Neural progenitor cell (in vitro differentiated cells): ENCODE measurements around the gene CFAP74. TPM values are rescaled to one million over a fixed set of nuclear protein-coding genes. Genes with fewer than 3 reads are reported as not detected.

Experiments
- DNase-seq: peaks from one replicate; pipeline ENCODE4 v3.0.0-alpha.2; 2016; ENCODE audit warnings: low spot score
- H2AFZ ChIP-seq: fragments of 200-600 bp; sonication (generic); replicated peaks from 2 replicates; pipeline ENCODE4 v1.6.1; 2016; ENCODE audit warnings: antibody characterized with exemption
- H3F3A ChIP-seq: fragments of 200-600 bp; sonication (generic); 2 replicates; pipeline ENCODE4 v1.6.1; 2016; ENCODE audit warnings: antibody characterized with exemption, low read depth
- H3K27ac ChIP-seq: fragments of 200-600 bp; sonication (generic); 2 replicates; pipeline ENCODE4 v1.5.1; 2016; ENCODE audit warnings: mild to moderate bottlenecking
- H3K27me3 ChIP-seq: fragments of 200-600 bp; sonication (generic); 2 replicates; pipeline ENCODE4 v1.6.1; 2016; ENCODE audit warnings: mild to moderate bottlenecking, moderate library complexity
- H3K36me3 ChIP-seq: fragments of 200-600 bp; sonication (generic); 2 replicates; pipeline ENCODE4 v1.5.1; 2016
- H3K4me1 ChIP-seq: fragments of 200-600 bp; sonication (generic); 2 replicates; pipeline ENCODE4 v1.6.1; 2016; ENCODE audit warnings: mixed run types
- H3K4me2 ChIP-seq: fragments of 200-600 bp; sonication (generic); 2 replicates; pipeline ENCODE4 v1.6.1; 2016
- H3K4me3 ChIP-seq: fragments of 200-600 bp; sonication (generic); 2 replicates; pipeline ENCODE4 v1.5.1; 2016
- H3K79me2 ChIP-seq: fragments of 200-600 bp; sonication (generic); 2 replicates; pipeline ENCODE4 v1.6.1; 2016; ENCODE audit warnings: low read depth
- H3K9ac ChIP-seq: fragments of 200-600 bp; sonication (generic); 2 replicates; pipeline ENCODE4 v1.6.1; 2016
- H3K9me3 ChIP-seq: fragments of 200-600 bp; sonication (generic); 2 replicates; pipeline ENCODE4 v1.5.1; 2016; ENCODE audit warnings: low read depth
- H4K20me1 ChIP-seq: fragments of 200-600 bp; sonication (generic); 2 replicates; pipeline ENCODE4 v1.6.1; 2016; ENCODE audit warnings: low read depth
- H3K27ac Mint-ChIP-seq: 3 replicates; pipeline ENCODE4 v1.8.0; 2021; ENCODE audit warnings: mixed read lengths
- H3K27me3 Mint-ChIP-seq: 2 replicates; pipeline ENCODE4 v1.8.0; 2022; ENCODE audit warnings: low read depth, mild to moderate bottlenecking, inconsistent platforms, moderate library complexity, mixed read lengths; ENCODE audit not compliant: insufficient read depth
- H3K36me3 Mint-ChIP-seq: 3 replicates; pipeline ENCODE4 v1.8.0; 2021; ENCODE audit warnings: mixed read lengths
- H3K4me1 Mint-ChIP-seq: 3 replicates; pipeline ENCODE4 v1.8.0; 2021; ENCODE audit warnings: mixed read lengths
- H3K4me3 Mint-ChIP-seq: 3 replicates; pipeline ENCODE4 v1.8.0; 2021; ENCODE audit warnings: mild to moderate bottlenecking, moderate library complexity, mixed read lengths
- H3K9me3 Mint-ChIP-seq: 3 replicates; pipeline ENCODE4 v1.8.0; 2020; ENCODE audit warnings: mixed read lengths
- CTCF ChIP-seq: fragments of 200-600 bp; sonication (generic); IDR thresholded peaks from 2 replicates; pipeline ENCODE4 v1.5.1; 2017; ENCODE audit warnings: antibody characterized with exemption, mild to moderate bottlenecking
- EZH2 ChIP-seq: fragments of 200-600 bp; sonication (generic); IDR thresholded peaks from 2 replicates; pipeline ENCODE4 v1.6.1; 2017; ENCODE audit warnings: antibody characterized with exemption, mild to moderate bottlenecking, moderate library complexity
- EZH2phosphoT487 ChIP-seq: fragments of 200-600 bp; sonication (generic); IDR thresholded peaks from 2 replicates; pipeline ENCODE4 v1.6.1; 2017; ENCODE audit warnings: antibody characterized with exemption
- total RNA-seq: library from RNA; depleted of rRNA; stranded (reverse); fragments of >200 nt; gene quantifications from 2 replicates; pipeline ENCODE4 v1.2.3, GENCODE V29; 2015; ENCODE audit warnings: low replicate concordance

Gene CFAP74
- total RNA-seq, 1 donor from 2014 or later, result not detected

DNA sequence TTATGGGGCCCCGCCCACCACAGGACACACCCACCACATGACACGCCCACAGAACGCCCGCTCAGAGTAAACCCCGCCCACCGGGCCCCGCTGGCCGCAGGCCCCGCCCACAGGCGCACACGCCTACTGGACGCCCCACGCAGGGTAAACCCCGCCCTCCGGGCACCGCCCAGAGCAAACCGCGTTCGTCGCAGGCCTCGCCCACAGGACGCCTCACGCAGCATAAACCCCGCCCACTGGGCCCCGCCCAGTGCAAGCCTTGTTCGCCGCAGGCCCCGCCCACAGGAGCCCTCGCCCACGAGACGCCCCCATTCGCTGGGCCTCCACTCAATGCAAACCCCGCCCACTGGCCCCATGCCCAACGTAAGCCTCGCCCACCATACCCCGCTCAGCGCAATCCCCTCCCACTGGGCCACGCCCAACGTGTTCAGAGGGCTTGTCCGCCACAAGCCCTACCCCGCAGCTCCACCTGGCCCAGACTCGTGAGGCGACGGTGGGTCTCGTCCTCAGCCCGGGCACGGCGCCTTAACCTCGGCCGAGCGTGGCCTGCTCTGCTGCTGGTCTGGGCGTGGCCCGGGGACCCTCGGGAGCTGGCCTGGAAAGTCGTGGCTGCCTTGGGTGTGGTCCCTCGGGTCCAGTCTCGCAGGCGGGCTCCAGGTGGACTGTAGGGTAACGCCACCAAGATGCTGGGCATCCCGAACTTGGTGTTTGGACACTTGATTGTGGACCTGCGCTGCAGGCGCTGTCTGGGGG is 84.1 kb downstream of the CFAP74 start:
- Histone ChIP-seq H3F3A (peaks cover 8% of the 10 kb centered on the region), H3K27ac (no peak overlapping the region), H4K20me1 (no peaks in the 10 kb centered on the region), H3K27me3 (peaks cover 20% of the 10 kb centered on the region), H2AFZ (peak overlapping the region; percentile 84), H3K79me2 (no peaks in the 10 kb centered on the region), H3K9me3 (no peaks in the 10 kb centered on the region), H3K4me2 (peak overlapping the region; percentile 74), H3K4me3 (peak overlapping the region; percentile 62), H3K36me3 (no peaks in the 10 kb centered on the region), H3K9ac (no peak overlapping the region), H3K4me1 (peaks cover 11% of the 10 kb centered on the region)
- TF ChIP-seq CTCF (no peak), EZH2phosphoT487 (no peak), EZH2 (no peak)
- Mint-ChIP-seq H3K4me1 (peaks cover 7% of the 10 kb centered on the region), H3K36me3 (no peaks in the 10 kb centered on the region), H3K9me3 (no peaks in the 10 kb centered on the region), H3K27ac (no peak overlapping the region), H3K4me3 (peak overlapping the region; percentile 64), H3K27me3 (peaks cover 8% of the 10 kb centered on the region)
- peak; percentile 100 for DNase-seq

DNA sequence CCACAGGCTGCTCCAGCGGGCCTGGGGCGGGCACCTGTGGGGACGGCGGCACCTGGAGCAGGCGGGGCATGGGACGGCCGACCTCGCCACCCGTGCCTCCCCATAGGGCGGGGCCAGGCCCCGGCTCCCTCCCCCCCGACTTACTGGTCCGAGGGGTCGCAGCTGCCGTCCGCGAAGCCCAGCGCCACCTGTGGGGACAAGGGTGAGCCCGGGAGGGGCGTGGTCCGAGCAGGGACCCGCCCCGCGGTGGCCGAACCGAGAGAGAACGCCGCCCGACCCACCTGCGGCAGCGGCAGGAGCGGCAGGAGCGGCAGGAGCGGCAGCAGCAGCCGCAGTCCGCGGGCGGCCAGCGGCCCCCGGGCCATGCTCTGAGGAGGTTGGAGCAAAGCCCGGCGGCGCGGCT is 84.7 kb downstream of the CFAP74 start, which contains the start of gene TMEM52:
Gene TMEM52, minus strand, starts transcription at position 379 of the 403 bp plus-strand sequence. Its CDS starts 14 bp downstream, at position 365.
- peak within 1 kb of the TSS; percentile 74 for H3K4me2 ChIP-seq
- peaks cover 8% of the 10 kb centered on the region for H3F3A ChIP-seq
- H3K9me3 ChIP-seq, result no peaks in the 10 kb centered on the region
- H3K79me2 ChIP-seq, result no peaks in the 10 kb centered on the region
- peak within 1 kb of the TSS; percentile 84 for H2AFZ ChIP-seq
- H3K36me3 ChIP-seq, result no peaks in the 10 kb centered on the region
- H3K4me3 ChIP-seq, result peak within 1 kb of the TSS; percentile 62
- no peaks in the 10 kb centered on the region for H4K20me1 ChIP-seq
- H3K27me3 Mint-ChIP-seq, result peaks cover 8% of the 10 kb centered on the region
- H3K27ac Mint-ChIP-seq, result no peak within 1 kb of the TSS
- H3K9ac ChIP-seq, result no peak within 1 kb of the TSS
- no peak for DNase-seq
- TF ChIP-seq EZH2 (peak; percentile 32), CTCF (peak; percentile 28), EZH2phosphoT487 (no peak)
- peaks cover 11% of the 10 kb centered on the region for H3K4me1 ChIP-seq
- H3K27ac ChIP-seq, result no peak within 1 kb of the TSS
- H3K9me3 Mint-ChIP-seq, result no peaks in the 10 kb centered on the region
- H3K27me3 ChIP-seq, result peaks cover 20% of the 10 kb centered on the region
- H3K4me1 Mint-ChIP-seq, result peaks cover 10% of the 10 kb centered on the region
- peak within 1 kb of the TSS; percentile 77 for H3K4me3 Mint-ChIP-seq
- H3K36me3 Mint-ChIP-seq, result no peaks in the 10 kb centered on the region

DNA sequence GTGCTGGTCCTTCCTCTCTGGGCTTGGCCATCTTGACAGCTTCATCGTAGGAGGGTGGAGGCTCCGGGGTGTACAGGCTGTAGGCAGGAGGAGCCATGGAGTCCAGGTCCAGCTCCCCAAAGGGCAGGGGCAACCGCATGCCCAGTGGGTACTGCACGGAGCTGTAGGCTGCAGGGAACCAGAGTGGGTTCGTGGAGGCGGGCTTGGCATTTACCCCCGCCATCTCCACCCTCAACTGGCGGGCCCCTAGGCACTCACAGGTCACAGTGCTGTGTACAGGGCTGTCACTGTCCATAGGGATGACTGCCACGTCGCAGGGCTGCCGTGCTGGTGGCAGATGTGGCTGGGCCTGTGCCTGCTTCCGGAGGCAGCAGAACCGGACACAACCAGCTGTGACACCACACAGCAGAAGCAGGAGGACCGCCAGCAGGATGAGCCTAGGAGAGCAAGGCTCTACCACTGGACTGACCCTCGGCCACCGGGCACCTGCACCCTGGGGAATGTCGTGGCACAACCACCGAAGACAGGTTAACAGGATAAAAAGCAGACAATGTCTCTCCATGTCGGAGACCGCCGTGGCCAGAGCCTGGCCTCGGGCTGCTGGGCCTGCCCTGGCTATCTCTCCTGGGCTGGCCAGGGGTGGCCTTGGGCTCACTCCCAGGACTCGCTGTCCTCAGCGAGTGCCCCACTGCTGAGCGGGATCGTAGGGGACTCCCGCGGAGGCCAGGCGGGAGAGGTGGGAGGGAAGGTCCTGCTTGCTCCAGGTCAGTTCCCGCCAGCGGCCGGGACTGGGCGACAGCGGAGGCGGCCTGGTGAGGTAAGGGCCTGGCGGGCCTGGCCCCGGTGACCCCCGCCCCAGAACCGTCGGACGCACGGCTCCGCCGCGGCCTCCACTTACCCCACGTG is 85.3 kb downstream of the CFAP74 start:
- peak overlapping the region; percentile 77 for H3K4me3 Mint-ChIP-seq
- Histone ChIP-seq H3K27ac (no peak overlapping the region), H3K27me3 (peaks cover 20% of the 10 kb centered on the region), H3F3A (peaks cover 8% of the 10 kb centered on the region), H3K9ac (no peak overlapping the region), H3K4me1 (peaks cover 11% of the 10 kb centered on the region), H3K36me3 (no peaks in the 10 kb centered on the region), H3K9me3 (no peaks in the 10 kb centered on the region), H2AFZ (peak overlapping the region; percentile 84), H3K4me2 (peak overlapping the region; percentile 74), H3K4me3 (peak overlapping the region; percentile 62), H3K79me2 (no peaks in the 10 kb centered on the region), H4K20me1 (no peaks in the 10 kb centered on the region)
- no peak for DNase-seq
- H3K27me3 Mint-ChIP-seq, result peaks cover 8% of the 10 kb centered on the region
- no peak overlapping the region for H3K27ac Mint-ChIP-seq
- H3K9me3 Mint-ChIP-seq, result no peaks in the 10 kb centered on the region
- H3K36me3 Mint-ChIP-seq, result no peaks in the 10 kb centered on the region
- TF ChIP-seq EZH2phosphoT487 (no peak), CTCF (no peak), EZH2 (no peak)
- H3K4me1 Mint-ChIP-seq, result peaks cover 13% of the 10 kb centered on the region
